NCI-H526 treated with DMSO at 0.1 percent for 48 hours (cell line): ENCODE data around the gene NSUN3.
"Not testable (repeated sequence)": the region's sequence is repeated elsewhere in the genome, so short reads cannot be mapped to it uniquely, and the experiment has no call there.

ENCODE experiments used
- DNase-seq: peaks from one replicate; lab custom pipeline; 2025; lab: John Stamatoyannopoulos, UW

Gene NSUN3

DNA sequence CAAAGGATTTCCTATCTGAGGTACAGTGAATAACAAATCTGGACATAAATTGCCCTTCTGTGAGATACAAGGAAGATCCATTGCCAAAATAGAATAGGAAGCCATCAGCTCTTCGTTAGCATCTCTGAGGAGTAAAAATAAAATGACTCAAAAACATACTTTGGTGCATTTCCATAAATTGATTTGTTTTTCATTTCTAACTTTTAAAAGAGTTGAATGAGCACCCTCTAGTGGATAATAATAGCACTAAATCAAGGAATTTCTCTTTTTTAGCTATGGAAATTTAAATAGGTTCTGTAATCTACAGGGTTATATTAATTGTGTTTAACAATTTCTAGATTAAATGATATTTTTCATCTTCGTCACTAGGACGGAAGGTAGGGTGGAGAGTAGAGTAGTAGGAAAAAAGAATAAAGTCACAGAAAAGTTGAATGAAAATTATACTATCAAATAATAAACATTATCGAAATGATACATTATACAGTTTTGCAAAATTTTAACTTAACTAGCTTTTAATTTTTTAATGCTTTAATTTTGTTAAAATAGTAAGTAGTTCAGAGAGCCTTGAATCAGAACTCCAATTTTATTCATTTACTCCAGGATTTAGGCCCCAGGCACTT is 6.4 kb downstream of the NSUN3 start:
- no peak for DNase-seq

- DNase-seq: no peak
These were observed 7.6 kb downstream of the NSUN3 start for GRCh38 chr3:94070341-94070911.

- DNase-seq: no peak
These were observed 8.9 kb downstream of the NSUN3 start for GRCh38 chr3:94071713-94072284.

DNA sequence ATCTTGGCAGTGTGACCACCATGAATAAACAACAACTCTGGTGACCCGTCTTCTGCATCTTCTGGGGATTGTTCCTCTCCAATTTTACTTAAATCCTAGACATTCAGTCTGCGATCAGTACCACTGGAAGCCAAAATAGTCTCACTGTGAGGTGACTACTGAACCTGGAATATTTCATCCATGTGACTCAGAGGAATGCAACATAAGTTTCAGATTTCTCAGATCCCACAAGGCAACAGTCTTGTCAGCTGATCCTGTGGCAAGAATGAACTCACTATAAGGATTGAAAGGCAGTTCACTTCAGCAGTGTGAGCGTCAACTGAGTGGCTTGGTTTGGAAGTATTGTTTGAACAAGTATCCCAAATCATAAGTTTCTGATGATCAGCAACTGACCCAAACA is 13.2 kb downstream of the NSUN3 start:
- no peak for DNase-seq

GRCh38 chr3:94080552-94080951 is 17.7 kb downstream of the NSUN3 start:
- DNase-seq: not testable (repeated sequence)

GRCh38 chr3:94081884-94082283 is 19.0 kb downstream of the NSUN3 start:
- DNase-seq: no peak

DNA sequence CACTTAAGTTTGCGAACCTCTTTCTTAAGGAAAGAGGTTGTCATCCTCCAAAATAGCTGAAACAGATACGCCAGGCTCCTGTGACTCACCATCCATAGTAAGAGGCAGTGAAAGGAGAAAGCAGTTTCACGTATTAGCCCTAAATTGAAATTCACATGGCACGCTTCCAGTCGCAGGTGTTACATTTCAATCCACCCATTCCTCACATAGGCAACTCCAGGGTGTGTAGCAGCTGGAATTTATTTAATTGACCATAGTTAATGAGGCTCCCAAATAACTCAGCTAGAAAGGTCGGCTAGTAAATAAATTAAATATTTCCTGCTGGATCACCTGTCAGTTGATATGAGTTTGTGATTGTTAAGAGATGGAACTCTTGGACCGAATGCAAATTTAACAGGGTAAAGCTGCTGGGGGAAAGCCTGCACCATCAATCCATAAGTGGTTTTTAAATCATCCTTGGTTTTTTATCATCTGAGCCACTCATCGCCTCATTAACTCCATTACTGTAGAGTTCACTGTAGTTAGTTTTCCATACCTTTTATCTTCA is 19.6 kb downstream of the NSUN3 start:
- peak; percentile 70 for DNase-seq

- no peak for DNase-seq
These were observed 20.4 kb downstream of the NSUN3 start for GRCh38 chr3:94083261-94083660.

DNA sequence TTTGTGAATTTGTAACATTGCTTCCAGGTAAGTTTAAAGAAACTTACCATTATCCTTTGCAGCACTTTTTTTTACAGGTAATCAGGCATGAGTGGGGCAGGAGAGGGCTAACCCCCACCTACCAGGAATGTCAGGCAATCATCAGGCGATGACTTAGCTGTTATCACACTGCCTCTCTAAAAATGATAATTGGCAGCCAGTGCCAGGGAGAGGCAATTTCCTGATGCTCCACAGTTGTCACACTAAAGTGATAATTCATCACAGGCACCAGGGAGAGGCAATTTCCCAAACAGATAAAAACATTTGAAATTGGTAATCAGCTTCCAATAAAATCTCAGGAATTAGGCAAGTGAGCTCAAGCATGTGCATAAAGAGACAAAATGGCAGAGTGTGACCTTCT is 26.3 kb downstream of the NSUN3 start:
- DNase-seq: no peak

- no peak for DNase-seq
These were observed 29.2 kb downstream of the NSUN3 start for GRCh38 chr3:94092086-94092485.

- no peak for DNase-seq
These were observed 30.3 kb downstream of the NSUN3 start for GRCh38 chr3:94093151-94093550.

DNA sequence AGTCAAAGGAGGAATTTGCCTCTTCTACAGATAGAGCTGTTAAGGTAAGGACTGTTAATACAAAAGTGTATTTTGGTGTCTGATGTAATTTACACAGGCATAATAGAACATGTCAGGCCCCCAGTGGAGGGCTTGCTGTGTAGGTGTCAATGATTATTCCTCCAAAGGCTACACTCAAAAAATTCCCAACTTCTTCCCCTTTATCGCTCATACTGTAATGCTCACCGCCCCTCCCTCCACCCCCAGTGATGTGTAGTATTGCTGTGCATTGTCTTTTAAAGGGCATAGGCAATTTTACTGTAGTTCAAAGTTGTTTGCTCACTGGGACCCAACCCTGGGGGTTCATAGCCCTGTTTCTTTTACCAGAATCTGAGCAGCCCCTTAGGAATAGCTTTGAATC is 32.2 kb downstream of the NSUN3 start:
- DNase-seq: no peak

DNA sequence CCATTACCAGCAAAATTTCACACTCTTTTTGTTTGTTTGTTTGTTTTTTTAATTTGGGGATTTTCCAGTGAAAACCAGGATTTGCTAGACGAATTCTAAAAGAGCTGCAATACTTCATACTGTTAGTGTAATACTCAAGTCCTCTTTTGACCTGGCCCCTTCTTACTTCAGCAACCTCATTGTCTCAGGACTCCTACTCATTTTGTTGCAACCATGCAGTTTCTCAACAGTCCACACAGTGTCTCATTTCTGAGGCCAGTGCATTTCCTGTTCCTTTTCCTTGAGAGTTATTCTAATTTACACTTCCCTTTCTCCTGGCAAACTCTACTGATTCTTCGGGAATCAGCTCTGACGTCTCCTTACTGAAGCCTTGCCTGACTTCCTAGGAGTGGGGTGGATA is 35.6 kb downstream of the NSUN3 start:
- DNase-seq: no peak

GRCh38 chr3:94099311-94099710 is 36.5 kb downstream of the NSUN3 start:
- DNase-seq: no peak

GRCh38 chr3:94101860-94102259 is 39.0 kb downstream of the NSUN3 start:
- DNase-seq: no peak

DNA sequence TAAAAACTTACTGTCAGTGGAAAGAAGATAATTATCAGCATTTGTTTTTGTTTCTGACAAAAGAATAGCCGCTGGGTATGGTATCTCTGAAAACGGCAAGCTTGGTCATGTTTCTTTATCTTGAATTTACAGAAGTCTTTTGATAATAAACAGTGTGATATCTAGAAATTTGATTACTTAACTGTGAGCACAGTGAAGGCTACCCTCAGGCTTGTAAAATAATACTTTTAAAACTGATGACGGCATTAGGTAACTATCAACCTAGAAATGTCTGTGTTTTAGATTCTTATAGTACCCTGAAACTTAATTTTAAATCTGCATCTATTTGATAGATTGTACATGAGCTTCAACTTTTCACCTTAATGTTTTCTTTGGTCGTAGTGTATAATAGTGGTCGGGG is 43.4 kb downstream of the NSUN3 start:
- no peak for DNase-seq

GRCh38 chr3:94110232-94110631 is 47.4 kb downstream of the NSUN3 start:
- not testable (repeated sequence) for DNase-seq

GRCh38 chr3:94110854-94111253 is 48.0 kb downstream of the NSUN3 start:
- no peak for DNase-seq

DNA sequence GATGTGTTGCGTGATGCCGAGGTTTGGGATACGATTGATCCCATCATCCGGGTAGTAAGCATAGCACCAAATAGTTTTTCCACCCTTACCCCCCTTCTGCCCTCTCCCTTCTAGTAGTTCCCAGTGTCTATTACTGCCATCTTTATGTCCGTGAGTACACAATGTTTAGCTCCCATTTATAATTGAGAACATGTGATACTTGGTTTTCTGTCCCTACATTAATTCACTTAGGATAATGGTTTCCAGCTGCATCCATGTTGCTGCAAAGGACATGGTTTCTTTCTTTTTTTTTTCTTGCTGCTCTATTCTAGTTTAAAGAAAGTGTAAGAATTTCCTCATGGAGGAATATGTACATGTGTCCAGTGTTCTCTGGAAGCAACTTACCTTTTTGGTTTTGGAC is 51.8 kb downstream of the NSUN3 start:
- no peak for DNase-seq

GRCh38 chr3:94115482-94115881 is 52.6 kb downstream of the NSUN3 start:
- no peak for DNase-seq

- no peak for DNase-seq
These were observed 54.9 kb downstream of the NSUN3 start for GRCh38 chr3:94117729-94118128.

DNA sequence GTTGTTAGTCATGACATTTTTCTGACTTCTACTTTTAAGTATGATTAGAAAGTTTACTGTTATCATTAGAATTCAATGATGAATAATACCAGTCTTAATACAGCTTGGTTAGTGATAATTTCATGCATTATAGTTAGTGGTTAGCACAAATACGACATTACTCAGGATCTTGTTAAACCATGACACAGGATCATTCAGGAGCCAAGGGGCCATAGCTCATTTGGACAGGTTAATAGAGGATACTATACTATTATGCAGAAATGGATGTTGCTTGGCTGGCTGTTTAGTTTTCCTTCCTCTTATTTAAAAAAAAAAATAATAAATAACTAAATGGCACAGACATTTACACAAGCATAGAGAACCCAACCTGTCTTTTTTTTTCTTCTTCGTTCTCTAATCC is 55.5 kb downstream of the NSUN3 start:
- no peak for DNase-seq

DNA sequence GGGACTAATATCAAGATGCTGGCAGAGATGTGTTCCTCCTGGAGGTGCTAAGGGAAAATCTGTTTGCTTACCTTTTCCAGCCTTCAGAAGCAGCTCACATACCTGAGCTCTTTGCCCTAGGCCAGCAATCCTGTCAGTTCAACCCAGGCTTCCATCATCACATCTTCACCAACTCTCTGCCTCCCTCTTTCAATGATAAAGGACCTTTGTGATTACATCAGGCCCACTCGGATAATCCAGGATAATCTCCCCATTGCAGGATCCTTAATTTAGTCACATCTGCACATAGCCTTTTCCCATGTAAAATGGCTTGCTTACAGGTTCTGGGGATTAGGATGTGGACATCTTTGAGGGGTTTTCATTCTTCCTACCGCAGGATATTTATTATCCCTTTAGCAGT is 58.3 kb downstream of the NSUN3 start:
- DNase-seq: no peak

GRCh38 chr3:94127115-94127514 is 64.3 kb downstream of the NSUN3 start:
- DNase-seq: no peak
